NCI-H2227 (cell line): Measurements from ENCODE around the gene CAMK2D.
"Not testable (repeated sequence)": the region's sequence is repeated elsewhere in the genome, so short reads cannot be mapped to it uniquely, and the experiment has no call there.

Experiments
- DNase-seq: peaks from one replicate; lab custom pipeline; 2025; ENCODE audit not compliant: unreplicated experiment; lab: John Stamatoyannopoulos, UW

Gene CAMK2D

DNA sequence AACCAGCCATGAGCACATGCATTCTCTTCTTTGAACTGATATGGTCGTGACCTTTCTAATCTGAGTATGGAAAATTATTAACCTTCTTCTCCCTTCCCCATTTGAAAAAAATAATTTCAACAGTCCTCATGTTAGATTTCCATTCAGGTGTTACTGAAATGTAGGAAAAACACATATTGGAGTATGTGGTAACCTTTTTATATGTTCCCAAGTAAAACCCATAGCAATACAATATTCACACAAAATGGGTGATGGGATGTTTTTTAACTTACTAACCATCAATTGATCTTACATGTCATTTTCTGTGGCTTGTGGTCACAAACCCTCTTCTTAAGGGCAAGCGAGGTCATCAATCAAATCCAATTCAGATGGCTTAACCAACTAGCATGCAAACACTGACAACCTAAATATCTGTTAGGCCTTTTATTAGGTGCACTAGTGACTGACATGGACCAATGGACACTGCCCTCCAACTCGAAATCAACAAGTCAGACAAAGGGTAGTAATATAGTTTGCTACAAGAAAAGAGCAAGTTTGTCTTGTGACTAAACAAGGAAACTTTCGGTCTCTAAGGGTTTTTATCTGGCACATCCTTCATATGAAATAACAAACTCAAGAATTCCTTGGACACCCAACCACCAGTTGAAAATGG is 74.3 kb downstream of the CAMK2D start:
- DNase-seq, result no peak

DNA sequence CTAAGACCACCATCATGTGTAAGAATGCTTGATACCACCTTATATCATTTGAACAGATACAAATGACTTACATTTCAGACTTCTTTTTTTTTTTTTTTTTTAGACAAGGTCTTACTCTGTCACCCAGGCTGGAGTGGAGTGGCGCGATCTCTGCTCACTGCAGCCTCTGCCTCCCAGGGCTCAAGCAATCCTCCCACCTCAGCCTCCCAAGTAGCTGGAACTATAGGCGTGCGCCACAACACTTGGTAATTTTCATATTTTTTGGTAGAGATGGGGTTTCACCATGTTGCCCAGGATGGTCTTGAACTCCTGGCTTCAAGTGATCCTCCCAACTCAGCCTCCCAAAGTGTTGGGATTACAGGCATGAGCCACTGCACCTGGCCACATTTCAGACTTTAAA is 76.4 kb downstream of the CAMK2D start:
- DNase-seq, result not testable (repeated sequence)

DNA sequence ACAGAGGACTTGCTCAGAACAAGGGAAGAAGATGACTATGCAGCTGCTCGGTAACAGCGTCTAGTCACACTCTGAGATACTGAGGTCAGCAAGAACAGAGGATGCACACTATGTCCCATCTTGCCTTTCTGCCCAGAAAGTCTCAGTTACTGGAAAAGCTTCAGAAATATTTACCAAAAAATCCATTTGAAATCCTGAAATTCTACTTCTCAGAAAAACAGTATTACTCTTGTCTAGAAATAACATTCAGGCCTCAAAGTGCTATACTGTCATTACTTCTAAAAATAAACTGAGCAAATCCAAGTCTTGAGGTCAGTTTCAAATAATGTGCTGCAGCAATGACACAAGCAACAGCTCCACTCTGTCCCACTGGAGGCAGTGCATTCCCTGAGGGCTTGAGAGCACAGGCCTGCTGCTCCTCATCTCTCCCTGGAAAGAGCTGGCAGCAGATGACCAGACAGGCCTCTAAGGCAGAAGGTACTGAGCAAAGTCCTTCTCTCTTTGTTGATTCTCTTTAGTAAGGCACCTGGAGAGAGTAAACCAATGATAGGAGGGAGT is 76.9 kb downstream of the CAMK2D start:
- peak; percentile 2 for DNase-seq

DNA sequence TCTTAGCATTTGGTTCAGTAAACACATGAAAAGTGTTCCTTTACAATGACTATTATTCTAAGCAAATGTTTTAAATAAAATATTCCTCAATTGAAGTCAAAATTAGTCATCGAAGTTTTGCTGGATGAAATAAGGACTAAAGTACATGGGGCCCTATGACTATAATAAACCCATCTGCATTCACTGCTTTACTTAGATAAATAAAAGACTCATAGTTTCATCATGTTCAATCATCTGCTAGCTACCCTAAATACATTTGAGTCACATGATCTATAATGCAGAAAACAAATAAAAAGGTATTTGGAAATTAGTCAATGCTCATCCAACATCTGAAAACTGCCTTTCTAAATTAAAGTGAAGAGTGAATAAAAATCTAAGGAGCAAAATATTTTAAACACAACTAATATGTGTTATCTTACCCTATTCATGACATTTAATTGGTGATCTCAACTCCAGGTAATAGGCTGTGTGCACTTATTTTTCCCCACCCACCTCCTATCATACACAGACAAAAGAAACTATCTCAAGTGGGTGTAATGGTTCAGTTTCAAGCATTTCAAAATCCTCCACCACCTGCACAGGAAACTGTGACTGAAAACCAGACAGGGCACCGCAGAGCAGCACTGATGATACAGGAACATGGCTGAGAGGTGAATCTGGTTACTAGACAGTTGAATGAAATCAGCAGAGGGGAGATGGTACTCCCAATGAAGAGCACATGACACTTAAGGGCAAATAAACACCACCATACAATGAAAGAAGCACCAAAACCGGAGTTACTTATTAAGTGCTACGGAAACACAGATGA is 78.6 kb downstream of the CAMK2D start:
- DNase-seq, result peak; percentile 10

DNA sequence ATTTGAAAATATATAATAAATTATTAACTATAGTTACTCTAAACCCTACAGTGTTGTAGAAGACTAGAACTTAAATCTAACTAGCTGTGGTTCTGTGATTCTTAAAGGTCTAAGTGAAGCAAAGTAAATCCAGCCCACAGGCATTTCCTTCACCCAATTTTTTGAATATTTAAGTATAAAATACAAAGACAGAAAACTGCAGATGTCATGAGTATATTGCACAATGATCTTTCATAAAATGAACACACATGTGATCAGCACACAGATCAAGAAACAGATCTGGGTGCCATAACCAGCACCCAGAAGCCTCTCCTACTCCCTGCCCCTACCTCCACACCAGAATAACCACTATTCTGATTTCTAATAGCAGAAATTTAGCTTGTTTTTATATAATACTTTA is 82.9 kb downstream of the CAMK2D start:
- DNase-seq, result no peak

DNA sequence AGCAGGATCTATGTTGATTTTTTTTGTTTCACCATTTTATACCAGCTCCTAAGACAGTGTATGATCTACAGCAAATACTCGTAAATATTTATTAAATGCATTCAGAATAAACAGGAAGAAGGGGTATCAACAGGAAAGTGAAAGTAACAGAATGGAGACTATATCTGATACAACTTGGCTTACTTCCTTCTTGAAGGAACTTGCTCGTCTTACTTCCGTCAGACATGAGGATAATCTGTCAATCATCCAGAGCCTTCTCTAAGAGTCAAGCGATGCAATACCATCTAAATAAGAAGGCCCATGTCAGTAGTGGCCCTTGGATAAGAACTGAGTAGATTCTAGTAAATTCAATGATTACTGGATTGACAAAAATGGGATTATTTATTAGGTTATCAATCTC is 84.2 kb downstream of the CAMK2D start:
- DNase-seq, result no peak

DNA sequence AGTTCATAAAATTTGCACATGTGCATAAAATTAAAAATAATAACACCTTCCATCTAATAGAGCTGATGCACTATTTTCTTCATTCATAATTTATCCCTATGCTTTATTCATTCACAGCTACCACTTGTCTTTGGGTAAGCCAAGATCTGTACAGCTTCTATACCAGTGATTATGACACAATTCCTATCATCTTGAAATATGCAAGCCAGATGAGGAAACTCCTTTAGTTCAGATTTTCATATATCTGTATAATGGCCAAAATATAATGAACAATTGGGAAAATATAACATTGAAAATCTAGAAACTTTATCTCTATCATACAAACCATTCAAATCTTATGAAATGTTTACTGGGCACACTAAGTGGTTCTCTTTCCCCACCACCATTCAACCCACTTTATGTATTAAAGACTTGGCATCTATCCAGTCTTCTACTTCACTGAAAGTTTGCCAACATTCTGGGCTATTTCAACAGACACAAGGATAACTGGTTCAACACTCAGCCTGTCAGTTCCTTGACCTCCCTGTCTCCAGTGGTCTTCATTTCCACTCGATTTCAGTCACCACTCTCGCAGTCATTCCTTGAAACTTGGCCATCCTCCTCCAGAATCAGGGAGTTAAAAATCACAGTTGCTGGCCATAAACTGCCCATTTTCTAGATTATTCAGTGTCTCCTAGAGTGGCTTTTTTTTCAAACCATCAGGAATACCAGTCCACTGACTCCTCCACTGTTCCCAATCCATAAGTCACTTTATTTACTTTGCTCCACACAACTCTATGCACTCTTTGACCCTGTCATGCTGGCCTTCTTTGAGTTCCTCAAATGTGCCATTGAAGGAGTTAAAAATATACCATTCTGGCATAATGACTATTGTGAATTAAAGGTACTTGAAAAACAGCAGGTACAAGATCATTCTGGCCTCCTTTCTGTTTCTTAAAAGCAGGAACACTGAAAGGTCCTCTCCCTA is 85.5 kb downstream of the CAMK2D start:
- DNase-seq, result no peak

DNA sequence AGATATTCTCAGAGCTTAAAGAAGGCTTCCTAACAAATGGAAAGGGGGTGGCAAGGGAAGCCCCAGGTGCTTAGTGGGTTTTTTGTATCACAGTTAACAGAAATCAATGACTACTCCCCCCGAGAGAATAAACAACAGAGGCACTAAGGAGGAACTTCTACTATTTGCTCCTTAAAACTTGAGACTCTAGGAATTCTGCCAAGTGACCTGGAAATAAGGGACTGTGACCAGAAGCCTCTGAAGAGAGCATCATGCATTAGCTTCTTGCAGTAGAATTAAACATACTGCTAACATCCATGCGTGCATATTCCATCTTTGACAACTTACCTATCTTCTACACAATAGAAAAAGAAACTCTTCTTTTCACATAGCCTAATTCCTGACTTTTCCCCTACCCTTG is 86.8 kb downstream of the CAMK2D start:
- DNase-seq, result no peak

DNA sequence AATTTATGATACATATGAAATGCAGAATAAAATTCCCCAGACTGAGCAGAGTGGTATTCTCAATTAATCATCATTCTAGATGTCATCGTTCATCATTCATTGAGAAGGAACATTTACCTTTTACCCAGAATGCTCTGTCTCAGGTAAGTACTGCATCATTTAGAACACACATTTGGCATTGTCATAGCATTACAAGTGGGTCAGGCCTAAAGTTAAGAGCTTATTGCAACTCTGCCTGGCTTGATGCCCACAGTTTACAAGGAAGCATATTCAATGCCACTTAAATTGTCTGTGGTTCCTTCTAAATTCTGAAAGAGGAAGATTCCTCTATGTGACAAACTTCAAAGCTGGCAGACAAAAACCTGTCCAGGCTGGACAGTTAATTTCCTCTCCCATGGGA is 87.3 kb downstream of the CAMK2D start:
- no peak for DNase-seq

DNA sequence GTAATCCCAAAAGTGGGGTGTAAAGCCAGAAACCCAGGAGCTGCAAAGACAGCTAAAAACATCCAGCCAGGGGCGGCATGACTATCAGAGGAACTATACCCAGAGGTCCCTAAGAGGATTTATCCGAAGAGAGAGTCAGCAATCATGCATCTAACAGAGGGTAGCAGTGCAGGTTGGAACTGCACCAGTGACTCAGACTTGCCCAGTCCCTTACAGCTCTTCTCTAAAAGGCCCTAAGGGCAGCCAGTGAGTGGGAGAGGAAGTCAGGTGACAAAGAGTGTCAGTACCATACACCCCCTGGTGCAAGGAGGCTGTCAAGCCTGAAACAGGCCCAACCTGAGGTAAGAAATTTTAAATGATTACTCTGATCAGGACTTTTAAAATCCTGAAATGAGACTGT is 88.1 kb downstream of the CAMK2D start:
- no peak for DNase-seq

DNA sequence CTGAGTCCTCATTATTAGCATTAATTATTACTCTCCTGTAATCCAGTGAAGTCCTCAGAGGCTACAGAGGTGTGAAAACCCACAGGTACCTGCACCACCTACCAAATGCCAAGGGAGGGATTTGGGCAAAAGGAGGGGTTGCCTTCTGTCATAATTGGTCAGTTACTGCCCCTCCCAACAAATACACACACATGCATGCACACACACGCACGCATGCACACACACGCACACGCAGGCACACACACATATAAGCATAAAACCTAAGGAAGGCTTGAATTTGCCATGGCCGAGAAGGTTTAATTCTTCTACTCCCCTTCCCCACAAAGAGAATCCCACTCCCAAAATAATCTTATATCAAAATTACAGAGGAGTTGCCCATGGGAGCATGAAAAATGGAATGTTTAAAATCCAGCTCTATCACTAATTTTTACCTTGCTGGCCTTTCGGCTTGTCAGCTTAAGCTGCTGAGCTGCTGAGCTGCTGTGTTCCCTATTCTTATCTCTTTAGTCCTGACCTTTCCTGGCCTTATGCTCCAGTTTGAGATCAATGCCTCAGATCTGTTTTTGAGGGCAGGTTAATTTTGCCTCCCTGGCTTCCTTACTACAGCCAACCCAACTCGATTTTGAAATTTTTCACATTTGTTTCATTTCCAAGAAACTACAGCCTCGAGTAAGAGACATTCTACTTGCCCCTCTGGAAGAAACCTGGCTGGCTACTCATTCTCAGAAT is 95.0 kb downstream of the CAMK2D start:
- no peak for DNase-seq

DNA sequence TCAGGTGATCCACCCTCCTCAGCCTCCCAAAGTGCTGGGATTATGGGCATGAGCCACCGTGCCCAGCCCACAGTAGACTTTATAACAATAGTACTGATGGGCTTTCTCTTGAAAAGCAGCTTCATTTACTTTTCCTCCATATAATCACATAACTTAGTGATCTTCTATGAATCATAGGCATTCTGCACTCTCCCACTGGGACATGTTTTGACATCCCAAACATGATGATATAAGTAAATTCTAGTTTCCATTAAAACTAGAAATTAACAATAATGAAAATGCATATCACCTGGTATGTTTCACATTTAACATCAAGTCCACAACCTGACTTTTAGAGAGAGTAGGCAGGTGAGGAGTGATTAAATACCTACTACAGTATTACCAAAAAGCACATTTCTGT is 96.5 kb downstream of the CAMK2D start:
- no peak for DNase-seq

DNA sequence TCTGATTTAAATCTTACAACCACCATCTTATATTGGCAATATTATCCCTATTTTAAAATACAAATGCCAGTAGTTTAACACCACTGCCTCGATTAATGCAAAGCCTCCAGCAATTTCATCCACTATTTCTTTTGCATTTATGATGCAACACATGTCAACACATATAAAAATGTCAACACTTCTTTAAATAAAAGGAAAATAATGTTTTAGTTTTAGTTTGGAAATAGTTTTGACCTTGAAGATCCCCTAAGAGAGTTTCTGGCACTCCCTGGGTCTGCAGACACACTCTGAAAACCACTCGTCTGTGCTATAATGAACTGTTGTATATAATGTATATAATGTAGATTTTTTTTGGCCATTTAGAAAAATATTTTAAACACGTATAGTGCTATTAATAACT is 99.0 kb downstream of the CAMK2D start:
- DNase-seq, result no peak

DNA sequence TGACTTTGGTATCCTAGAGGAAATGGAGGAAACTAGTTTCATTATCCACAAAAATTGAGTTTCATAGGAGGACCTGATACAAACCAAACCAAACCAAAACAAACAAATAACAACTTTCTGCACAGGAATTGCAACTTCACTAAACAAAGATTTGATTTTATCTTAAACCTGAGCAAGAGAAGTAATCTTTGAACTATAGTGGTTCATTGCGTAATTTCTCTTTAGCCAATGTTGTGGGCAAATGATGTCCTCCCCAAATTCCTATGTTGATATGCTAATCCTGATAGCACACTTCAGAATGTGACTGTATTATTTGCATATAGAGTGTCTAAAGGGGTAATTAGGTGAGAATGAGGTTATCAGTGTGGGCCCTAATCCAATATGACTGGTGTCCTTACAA is 102.4 kb downstream of the CAMK2D start:
- DNase-seq, result no peak

DNA sequence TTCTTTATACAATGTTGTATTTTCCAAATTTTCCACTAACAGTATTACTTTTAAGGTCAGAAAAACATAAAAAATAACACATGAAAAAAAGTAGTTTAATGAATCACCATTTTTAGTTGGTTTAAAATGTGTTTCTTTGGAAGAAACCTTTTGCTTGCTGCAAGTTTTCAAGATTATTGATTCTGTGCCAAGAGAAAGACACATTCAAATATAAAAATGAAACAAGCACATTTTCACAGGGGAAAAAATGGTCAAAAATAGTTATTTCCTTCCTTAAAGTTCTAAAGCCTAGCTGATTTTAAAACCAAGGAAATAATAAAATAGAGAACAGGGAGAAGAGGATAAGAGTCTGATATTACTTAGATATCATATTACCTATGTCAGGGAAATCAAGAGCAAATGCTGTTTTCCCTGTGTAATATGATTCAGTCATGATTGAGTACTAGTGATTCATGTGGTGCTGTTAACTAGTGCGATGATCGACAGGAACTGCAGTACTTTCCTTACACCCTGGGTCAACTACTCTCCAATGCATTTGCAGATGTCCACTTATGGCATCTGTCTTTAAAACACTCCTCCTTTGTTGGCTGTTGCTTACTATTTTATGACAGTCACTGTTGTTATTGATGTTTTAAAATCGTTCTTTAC is 103.8 kb downstream of the CAMK2D start:
- no peak for DNase-seq

DNA sequence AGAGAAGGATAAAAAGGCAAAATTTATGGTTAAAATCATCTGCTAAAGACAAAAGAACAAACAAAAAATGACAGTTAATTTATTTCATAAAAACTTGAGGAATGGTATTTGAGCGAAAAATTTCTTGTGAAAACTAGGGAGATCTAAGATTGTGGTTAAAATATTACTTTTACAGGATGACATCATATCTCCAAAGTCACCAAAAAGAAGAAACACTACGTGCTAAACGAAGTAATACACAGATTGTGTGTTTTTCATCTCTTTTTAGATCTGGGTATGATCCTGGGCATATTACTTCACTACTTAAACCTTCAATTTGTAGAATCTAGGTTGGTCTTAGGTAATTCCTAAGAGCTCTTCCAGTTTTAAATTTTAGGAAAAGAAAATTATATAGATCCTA is 107.7 kb downstream of the CAMK2D start:
- no peak for DNase-seq

DNA sequence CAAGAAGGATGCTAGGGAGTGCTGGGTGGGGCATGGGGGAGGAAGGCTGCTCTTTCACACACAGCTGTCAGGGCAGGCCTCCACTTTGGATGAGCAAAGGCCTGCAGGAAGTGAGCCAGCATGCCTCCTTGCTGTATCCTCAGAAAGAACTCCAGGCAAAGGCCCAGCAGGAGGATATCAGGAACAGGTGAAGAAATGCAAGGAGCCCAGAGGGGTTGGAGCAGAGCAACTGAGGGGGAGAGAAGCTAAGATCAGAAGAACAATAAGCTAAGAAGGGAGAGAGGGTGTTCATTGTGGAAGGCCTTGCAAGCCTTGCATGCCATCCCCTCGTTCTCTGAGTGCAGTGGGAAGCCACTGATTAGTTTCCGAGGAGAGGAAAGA is 115.1 kb downstream of the CAMK2D start:
- DNase-seq, result no peak

DNA sequence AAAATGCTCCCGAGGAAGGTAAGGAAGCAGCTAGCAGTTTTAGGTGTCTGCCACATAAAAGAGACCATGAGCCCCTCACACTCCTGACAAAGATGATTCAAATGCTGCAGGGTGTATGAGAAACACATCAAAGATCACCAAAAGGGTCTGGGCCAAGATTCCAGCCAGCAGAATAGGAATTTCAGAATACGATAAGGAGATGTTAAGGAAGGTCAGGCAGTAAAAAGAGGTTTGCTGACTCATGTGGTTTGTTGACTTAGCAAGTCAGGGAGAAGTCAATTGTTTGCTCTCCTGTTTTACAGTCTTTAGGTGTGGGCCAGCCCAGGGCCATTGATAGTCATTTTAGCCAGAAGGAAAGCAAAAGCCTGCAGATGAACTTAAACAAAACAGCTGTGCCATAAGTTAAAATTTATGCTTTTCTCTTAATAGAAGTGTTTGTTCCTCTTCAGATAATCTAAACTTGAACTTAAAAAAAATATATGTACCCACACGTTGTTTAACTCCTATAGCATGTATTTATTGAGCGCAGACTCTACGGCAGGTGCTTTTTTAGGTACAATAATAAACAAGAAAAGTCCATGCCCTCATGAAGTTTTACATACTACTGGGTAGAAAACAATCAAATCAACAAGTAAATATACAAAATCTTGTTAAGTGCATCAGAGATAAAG is 115.6 kb downstream of the CAMK2D start:
- no peak for DNase-seq

DNA sequence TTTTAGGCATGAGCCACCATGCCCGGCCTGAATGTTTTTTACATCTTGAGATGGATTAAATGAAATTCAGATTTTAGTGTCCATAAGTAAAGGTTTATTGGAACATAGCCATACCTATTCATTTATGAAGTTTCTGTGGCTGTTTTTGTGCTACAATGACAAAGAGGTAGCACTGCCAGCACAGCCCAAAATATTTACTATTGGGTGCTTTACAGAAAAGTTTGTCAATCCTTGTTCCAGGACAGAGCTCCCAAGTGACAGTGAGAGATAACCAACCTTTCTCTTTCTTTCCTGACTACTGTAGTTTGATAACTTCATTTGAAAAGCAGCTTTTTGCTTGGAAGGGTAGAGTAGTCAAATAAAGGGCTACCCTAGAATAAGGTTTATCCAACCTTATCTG is 116.2 kb downstream of the CAMK2D start:
- DNase-seq, result no peak

DNA sequence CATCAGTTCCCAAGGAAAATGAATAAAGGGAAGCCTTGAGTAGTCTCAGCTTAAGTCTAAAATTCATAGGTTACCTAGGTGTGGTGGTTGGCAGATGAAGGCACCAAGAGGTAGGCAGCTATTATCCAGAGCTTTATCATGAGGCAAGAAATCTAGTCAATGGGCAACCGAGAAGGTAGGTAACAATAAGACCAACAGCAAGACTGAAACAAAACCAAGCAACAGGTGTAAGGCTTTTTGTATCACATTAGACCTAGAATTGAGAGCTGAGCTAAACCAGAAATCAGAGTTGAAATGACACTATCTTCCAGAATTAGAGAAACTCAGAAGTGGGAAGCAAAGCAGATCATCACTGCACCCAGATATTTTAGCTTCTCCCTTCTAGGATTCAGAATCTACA is 117.1 kb downstream of the CAMK2D start:
- DNase-seq, result no peak
